ENCODE data around the gene CYP4F3. TPM values are rescaled to one million over a fixed set of nuclear protein-coding genes. Genes with fewer than 3 reads are reported as not detected.

Gene CYP4F3
- total RNA-seq, 2 donors from 2014 or later = 7.1 to 8.0 TPM

GRCh38 chr19:15696654-15697194, 56.0 kb downstream of the CYP4F3 start:
- ATAC-seq = no peak
- DNase-seq = no peak
- intact Hi-C loops (cut with DNase I, micrococcal nuclease) = no loop called here

GRCh38 chr19:15701757-15702533, 61.2 kb downstream of the CYP4F3 start:
- ATAC-seq (peak; percentile 83), DNase-seq (peak; percentile 37 to 49)
- intact Hi-C loops (cut with DNase I, micrococcal nuclease) = no loop called here

- peak; percentile 91 for ATAC-seq
Observed at GRCh38 chr19:15702534-15702930, 61.8 kb downstream of the CYP4F3 start.

More at GRCh38 chr19:15702534-15702930, 61.8 kb downstream of the CYP4F3 start:
- intact Hi-C loops (cut with DNase I, micrococcal nuclease) = no loop called here
- DNase-seq = peak; percentile 91 to 93

Other genes with a start within 250 kb of the CYP4F3 start
- 10 to 100 TPM; 63.4 to 75.1 TPM for gene AKAP8L, start 221.9 kb upstream of the CYP4F3 start, total RNA-seq
- 10 to 100 TPM; 24.5 to 24.8 TPM for gene WIZ, start 190.9 kb upstream of the CYP4F3 start, total RNA-seq
- gene RASAL3, start 176.4 kb upstream of the CYP4F3 start, total RNA-seq = 1 to 10 TPM; 3.4 to 4.4 TPM
- gene PGLYRP2, start 161.4 kb upstream of the CYP4F3 start, total RNA-seq = not detected
- gene CYP4F22, start 132.4 kb upstream of the CYP4F3 start, total RNA-seq = not detected
- under 1 TPM in 1 of 2 donors, not detected in 1; 0.09 TPM for gene CYP4F8, start 25.7 kb upstream of the CYP4F3 start, total RNA-seq
- 100 to 1,000 TPM in 1 of 2 donors, 10 to 100 TPM in 1; 93.3 to 113 TPM for gene CYP4F12, start 32.2 kb downstream of the CYP4F3 start, total RNA-seq
- not detected for gene OR10H2, start 87.1 kb downstream of the CYP4F3 start, total RNA-seq
- not detected for gene OR10H3, start 97.1 kb downstream of the CYP4F3 start, total RNA-seq
- gene OR10H5, start 146.8 kb downstream of the CYP4F3 start, total RNA-seq = not detected
- under 1 TPM in 1 of 2 donors, not detected in 1; 0.09 TPM for gene OR10H1, start 174.8 kb downstream of the CYP4F3 start, total RNA-seq

Data from left colon (tissue), 2 donors.